Dedifferentiated amniotic fluid mesenchymal stem cell (primary cell): ENCODE results near the gene CT45A2.
"Not testable (repeated sequence)": the region's sequence is repeated elsewhere in the genome, so short reads cannot be mapped to it uniquely, and the experiment has no call there.

Experiments used
- DNase-seq: peaks from one replicate; pipeline ENCODE4 v3.0.0-alpha.2; 2016; ENCODE audit errors: extremely low spot score

Gene CT45A2, protein sequence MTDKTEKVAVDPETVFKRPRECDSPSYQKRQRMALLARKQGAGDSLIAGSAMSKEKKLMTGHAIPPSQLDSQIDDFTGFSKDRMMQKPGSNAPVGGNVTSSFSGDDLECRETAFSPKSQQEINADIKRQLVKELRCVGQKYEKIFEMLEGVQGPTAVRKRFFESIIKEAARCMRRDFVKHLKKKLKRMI

DNA sequence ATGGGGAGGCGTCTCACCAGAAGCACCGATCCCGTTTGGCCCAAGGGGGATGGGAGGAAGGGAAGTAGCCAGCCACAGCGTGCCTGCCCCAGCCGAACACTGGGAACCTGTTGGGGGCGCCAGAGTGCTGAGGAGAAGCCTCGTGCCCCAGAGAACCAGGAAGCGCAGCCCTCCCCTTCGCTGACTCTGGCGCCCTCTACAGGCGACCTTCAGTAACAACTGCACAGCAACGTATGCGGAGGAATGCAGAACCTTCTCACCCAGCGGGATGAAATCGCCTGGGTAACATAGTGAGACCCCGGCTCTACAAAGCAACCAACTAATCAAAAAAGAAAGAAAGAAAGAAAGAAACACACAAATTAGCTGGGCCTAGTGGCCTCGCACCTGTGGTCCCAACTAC lies at the start of gene CT45A2:
Gene CT45A2 (minus strand): TSS at position 101 of the 400 bp plus-strand sequence. CDS start 3,747 bp downstream, outside the sequence.
- DNase-seq, result not testable (repeated sequence)

DNA sequence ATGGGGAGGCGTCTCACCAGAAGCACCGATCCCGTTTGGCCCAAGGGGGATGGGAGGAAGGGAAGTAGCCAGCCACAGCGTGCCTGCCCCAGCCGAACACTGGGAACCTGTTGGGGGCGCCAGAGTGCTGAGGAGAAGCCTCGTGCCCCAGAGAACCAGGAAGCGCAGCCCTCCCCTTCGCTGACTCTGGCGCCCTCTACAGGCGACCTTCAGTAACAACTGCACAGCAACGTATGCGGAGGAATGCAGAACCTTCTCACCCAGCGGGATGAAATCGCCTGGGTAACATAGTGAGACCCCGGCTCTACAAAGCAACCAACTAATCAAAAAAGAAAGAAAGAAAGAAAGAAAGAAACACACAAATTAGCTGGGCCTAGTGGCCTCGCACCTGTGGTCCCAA lies 34.6 kb upstream of the CT45A2 start, which contains the start of gene CT45A8:
Gene CT45A8 (minus strand): TSS at position 101 of the 400 bp plus-strand sequence. CDS start 3,755 bp downstream, outside the sequence.
- DNase-seq, result not testable (repeated sequence)

DNA sequence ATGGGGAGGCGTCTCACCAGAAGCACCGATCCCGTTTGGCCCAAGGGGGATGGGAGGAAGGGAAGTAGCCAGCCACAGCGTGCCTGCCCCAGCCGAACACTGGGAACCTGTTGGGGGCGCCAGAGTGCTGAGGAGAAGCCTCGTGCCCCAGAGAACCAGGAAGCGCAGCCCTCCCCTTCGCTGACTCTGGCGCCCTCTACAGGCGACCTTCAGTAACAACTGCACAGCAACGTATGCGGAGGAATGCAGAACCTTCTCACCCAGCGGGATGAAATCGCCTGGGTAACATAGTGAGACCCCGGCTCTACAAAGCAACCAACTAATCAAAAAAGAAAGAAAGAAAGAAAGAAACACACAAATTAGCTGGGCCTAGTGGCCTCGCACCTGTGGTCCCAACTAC lies 17.4 kb upstream of the CT45A2 start, which contains the start of gene CT45A7:
Gene CT45A7 (minus strand): TSS at position 101 of the 400 bp plus-strand sequence. CDS start 3,747 bp downstream, outside the sequence.
- not testable (repeated sequence) for DNase-seq

DNA sequence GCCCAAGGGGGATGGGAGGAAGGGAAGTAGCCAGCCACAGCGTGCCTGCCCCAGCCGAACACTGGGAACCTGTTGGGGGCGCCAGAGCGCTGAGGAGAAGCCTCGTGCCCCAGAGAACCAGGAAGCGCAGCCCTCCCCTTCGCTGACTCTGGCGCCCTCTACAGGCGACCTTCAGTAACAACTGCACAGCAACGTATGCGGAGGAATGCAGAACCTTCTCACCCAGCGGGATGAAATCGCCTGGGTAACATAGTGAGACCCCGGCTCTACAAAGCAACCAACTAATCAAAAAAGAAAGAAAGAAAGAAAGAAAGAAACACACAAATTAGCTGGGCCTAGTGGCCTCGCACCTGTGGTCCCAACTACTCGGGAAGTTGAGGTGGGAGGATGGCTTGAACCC lies 17.1 kb downstream of the CT45A2 start, which contains the start of gene CT45A6:
Gene CT45A6 (minus strand): TSS at position 101 of the 400 bp plus-strand sequence. CDS start 3,794 bp downstream, outside the sequence.
- not testable (repeated sequence) for DNase-seq

DNA sequence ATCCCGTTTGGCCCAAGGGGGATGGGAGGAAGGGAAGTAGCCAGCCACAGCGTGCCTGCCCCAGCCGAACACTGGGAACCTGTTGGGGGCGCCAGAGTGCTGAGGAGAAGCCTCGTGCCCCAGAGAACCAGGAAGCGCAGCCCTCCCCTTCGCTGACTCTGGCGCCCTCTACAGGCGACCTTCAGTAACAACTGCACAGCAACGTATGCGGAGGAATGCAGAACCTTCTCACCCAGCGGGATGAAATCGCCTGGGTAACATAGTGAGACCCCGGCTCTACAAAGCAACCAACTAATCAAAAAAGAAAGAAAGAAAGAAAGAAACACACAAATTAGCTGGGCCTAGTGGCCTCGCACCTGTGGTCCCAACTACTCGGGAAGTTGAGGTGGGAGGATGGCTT lies 34.4 kb downstream of the CT45A2 start, which contains the start of gene CT45A5:
Gene CT45A5 (minus strand): TSS at position 101 of the 400 bp plus-strand sequence. CDS start 3,774 bp downstream, outside the sequence.
- DNase-seq, result not testable (repeated sequence)

DNA sequence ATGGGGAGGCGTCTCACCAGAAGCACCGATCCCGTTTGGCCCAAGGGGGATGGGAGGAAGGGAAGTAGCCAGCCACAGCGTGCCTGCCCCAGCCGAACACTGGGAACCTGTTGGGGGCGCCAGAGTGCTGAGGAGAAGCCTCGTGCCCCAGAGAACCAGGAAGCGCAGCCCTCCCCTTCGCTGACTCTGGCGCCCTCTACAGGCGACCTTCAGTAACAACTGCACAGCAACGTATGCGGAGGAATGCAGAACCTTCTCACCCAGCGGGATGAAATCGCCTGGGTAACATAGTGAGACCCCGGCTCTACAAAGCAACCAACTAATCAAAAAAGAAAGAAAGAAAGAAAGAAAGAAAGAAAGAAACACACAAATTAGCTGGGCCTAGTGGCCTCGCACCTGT lies 51.7 kb downstream of the CT45A2 start, which contains the start of gene CT45A3:
Gene CT45A3 (minus strand): TSS at position 101 of the 400 bp plus-strand sequence. CDS start 3,747 bp downstream, outside the sequence.
- not testable (repeated sequence) for DNase-seq
